HCT116 (cell line): Measurements from ENCODE around the gene SOCS1. TPM values are rescaled to one million over a fixed set of nuclear protein-coding genes. Genes with fewer than 3 reads are reported as not detected.

Experiments used
- ATAC-seq: fragments of 200-7000 bp; cut with Tn5 transposase; 2 replicates; pipeline ENCODE4 v1.9.1; 2020; ENCODE audit warnings: mild to moderate bottlenecking, moderate library complexity
- BruUV-seq: library from RNA; stranded (reverse); fragments of 400-500 nt; replicated peaks from 2 replicates; lab custom pipeline; 2021; lab: Mats Ljungman, UMichigan
- CTCF ChIA-PET: fragments of 300-600 bp; sonication (Branson Sonifier 250); formaldehyde crosslinking; loops from one replicate; lab custom pipeline; 2021; ENCODE audit warnings: antibody characterized with exemption; lab: Charles Lee
- POLR2A ChIA-PET: fragments of 300-600, 350-600 bp; sonication (Branson Sonifier 250); formaldehyde crosslinking; loops from one replicate; lab custom pipeline; 2021; ENCODE audit warnings: antibody characterized with exemption; lab: Charles Lee
- RAD21 ChIA-PET, 2 experiments: fragments of 300-600 bp; sonication (Branson Sonifier 250); formaldehyde crosslinking; loops; one replicate each; lab custom pipeline; 2023; ENCODE audit warnings: low total read pairs in 2 of 2; ENCODE audit not compliant: uncharacterized antibody in 2 of 2, unreplicated experiment in 2 of 2, low non-redundant PET in 1 of 2; lab: Charles Lee
- DNase-seq: peaks from one replicate; pipeline ENCODE4 v3.0.0-alpha.2; 2010; ENCODE audit warnings: low read depth, low spot score
- H2AFZ ChIP-seq: fragments of 200-600 bp; shearing (Covaris generic), sonication (generic); 2 replicates; pipeline ENCODE4 v1.6.1; 2017; ENCODE audit warnings: low read depth, mixed run types, mixed read lengths, antibody characterized with exemption, low read length; ENCODE audit not compliant: poor library complexity, severe bottlenecking
- H3K27ac ChIP-seq: 2 replicates; pipeline ENCODE4 v1.5.1; 2012; ENCODE audit warnings: low read depth, low read length
- H3K27me3 ChIP-seq: fragments of 200-600 bp; sonication (generic); 2 replicates; pipeline ENCODE4 v1.6.1; 2016; ENCODE audit warnings: mixed run types, low read length, mixed read lengths; ENCODE audit not compliant: insufficient read depth
- H3K36me3 ChIP-seq, 2 experiments: fragments of 200-500 bp in 1 of 2; fragments of 200-600 bp in 1 of 2; sonication (Bioruptor generic) in 1 of 2; sonication (generic) in 1 of 2; 2 replicates each; pipeline versions ENCODE4 v1.5.1 to v1.6.1; 2014 to 2016; ENCODE audit warnings: low read length in 2 of 2, inconsistent platforms in 1 of 2, mixed read lengths in 1 of 2, mixed run types in 1 of 2; ENCODE audit not compliant: insufficient read depth in 2 of 2, control insufficient read depth in 1 of 2
- H3K4me1 ChIP-seq, 2 experiments: fragments of 200-600 bp in 1 of 2; sonication (generic) in 1 of 2; 2 replicates each; pipeline versions ENCODE4 v1.5.1 to v1.6.1; 2012 to 2017; ENCODE audit warnings: low read length in 2 of 2, inconsistent platforms in 1 of 2, mild to moderate bottlenecking in 1 of 2, mixed read lengths in 1 of 2, mixed run types in 1 of 2, moderate library complexity in 1 of 2; ENCODE audit not compliant: insufficient read depth in 2 of 2, control insufficient read depth in 1 of 2
- H3K4me2 ChIP-seq: fragments of 200-600 bp; sonication (generic); 2 replicates; pipeline ENCODE4 v1.6.1; 2017; ENCODE audit warnings: mixed run types, low read length, mixed read lengths
- H3K4me3 ChIP-seq, 2 experiments: fragments of 200-600 bp in 1 of 2; sonication (generic) in 1 of 2; replicated peaks in 1 of 2; 2 replicates each; pipeline ENCODE4 v1.5.1; 2011 to 2016; ENCODE audit warnings: low read length in 2 of 2, control low read depth in 1 of 2, low read depth in 1 of 2, mild to moderate bottlenecking in 1 of 2, mixed read lengths in 1 of 2, mixed run types in 1 of 2
- H3K79me2 ChIP-seq: fragments of 200-600 bp; sonication (generic); 2 replicates; pipeline ENCODE4 v1.6.1; 2017; ENCODE audit warnings: mild to moderate bottlenecking, mixed run types, low read length, moderate library complexity, mixed read lengths; ENCODE audit not compliant: insufficient read depth
- H3K9ac ChIP-seq: fragments of 200-600 bp; sonication (generic); 2 replicates; pipeline ENCODE4 v1.6.1; 2016; ENCODE audit warnings: low read length, mixed read lengths
- H3K9me2 ChIP-seq: fragments of 200-600 bp; sonication (generic), shearing (Covaris generic); 2 replicates; pipeline ENCODE4 v1.6.1; 2017; ENCODE audit warnings: mixed run types, mild to moderate bottlenecking, moderate library complexity; ENCODE audit not compliant: insufficient read depth
- H3K9me3 ChIP-seq, 2 experiments: fragments of 200-500 bp in 1 of 2; fragments of 200-600 bp in 1 of 2; sonication (Bioruptor generic) in 1 of 2; sonication (generic) in 1 of 2; 2 replicates each; pipeline ENCODE4 v1.6.1; 2014 to 2017; ENCODE audit warnings: low read length in 2 of 2, mixed read lengths in 2 of 2, inconsistent platforms in 1 of 2, low read depth in 1 of 2, mild to moderate bottlenecking in 1 of 2, mixed run types in 1 of 2, moderate library complexity in 1 of 2; ENCODE audit not compliant: control insufficient read depth in 1 of 2, insufficient read depth in 1 of 2
- H4K20me1 ChIP-seq: fragments of 200-600 bp; sonication (generic), shearing (Covaris generic); 2 replicates; pipeline ENCODE4 v1.6.1; 2017; ENCODE audit warnings: mixed run types, mild to moderate bottlenecking, moderate library complexity; ENCODE audit not compliant: insufficient read depth
- ELF1 ChIP-seq: IDR thresholded peaks from 2 replicates; pipeline ENCODE4 v1.6.1; 2012; ENCODE audit warnings: low read depth, borderline replicate concordance
- REST ChIP-seq: IDR thresholded peaks from 2 replicates; pipeline ENCODE4 v1.6.1; 2012; ENCODE audit warnings: low read depth
- SIN3A ChIP-seq: IDR thresholded peaks from 2 replicates; pipeline ENCODE4 v1.6.1; 2012; ENCODE audit warnings: low read depth
- SRF ChIP-seq: IDR thresholded peaks from 2 replicates; pipeline ENCODE4 v1.6.1; 2012; ENCODE audit warnings: low read depth
- ZBTB33 ChIP-seq: IDR thresholded peaks from 2 replicates; pipeline ENCODE4 v1.6.1; 2011; ENCODE audit warnings: mild to moderate bottlenecking, low read length, moderate library complexity; ENCODE audit not compliant: insufficient replicate concordance; ENCODE audit errors: extremely low read depth
- ZFX ChIP-seq: fragments of 450-650 bp; IDR thresholded peaks from 2 replicates; pipeline ENCODE4 v1.6.1; 2017
- ZNF274 ChIP-seq: fragments of 200-500 bp; sonication (Bioruptor generic); IDR thresholded peaks from 2 replicates; pipeline ENCODE4 v1.6.1; 2014; ENCODE audit warnings: mild to moderate bottlenecking, low read depth, low read length, inconsistent platforms
- intact Hi-C: fragments of 100-400 bp; cut with micrococcal nuclease; formaldehyde crosslinking; loops from 2 replicates; pipeline ENCODE4 v1.10.0; 2022
- total RNA-seq: library from RNA; stranded (reverse); gene quantifications from one replicate; pipeline ENCODE4 v1.2.1, GENCODE V29; 2021; ENCODE audit not compliant: unreplicated experiment

The SOCS1 gene
- total RNA-seq, 1 experiment from 2014 or later = 4.9 TPM

GRCh38 chr16:11274964-11275363 lies 19.0 kb upstream of the SOCS1 start:
- no peak overlapping the region for H3K4me3 ChIP-seq
- no peaks in the 10 kb centered on the region for H4K20me1 ChIP-seq
- no peaks in the 10 kb centered on the region for H3K9me3 ChIP-seq
- POLR2A ChIA-PET = no interaction called here
- no TSS peak for BruUV-seq
- no peaks in the 10 kb centered on the region for H3K4me1 ChIP-seq
- no peaks in the 10 kb centered on the region for H3K9me2 ChIP-seq
- H3K36me3 ChIP-seq = no peaks in the 10 kb centered on the region
- H2AFZ ChIP-seq = no peak overlapping the region
- TF ChIP-seq ZBTB33 (no peak), ZNF274 (no peak), REST (no peak), ZFX (no peak), ELF1 (no peak), SRF (no peak), SIN3A (no peak)
- TF ChIP-seq, all 23 proteins: peak for 0
- RAD21 ChIA-PET = no interaction called here
- Histone ChIP-seq H3K27me3 (peaks cover 1% of the 10 kb centered on the region; the same call in 1 of the 2 replicates), H3K4me2 (no peak overlapping the region), H3K27ac (no peak overlapping the region), H3K9ac (no peak overlapping the region), H3K79me2 (no peaks in the 10 kb centered on the region)
- intact Hi-C loops = no loop called here
- ATAC-seq (no peak), DNase-seq (no peak)
- CTCF ChIA-PET = no interaction called here
